ENCODE measurements around the gene TBC1D9B.

TBC1D9B gene

GRCh38 chr5:179812135-179812825, 95.4 kb downstream of the TBC1D9B start:
- Histone ChIP-seq H3K9me3 (no peaks in the 10 kb centered on the region), H3K4me3 (ENCODE audit: low read depth in 1 of 2, low read length in 1 of 2) (no peak overlapping the region), H3K4me1 (ENCODE audit: control insufficient read depth in 1 of 2, insufficient read depth in 1 of 2, low read depth in 1 of 2, low read length in 1 of 2) (peaks cover 18 to 23% of the 10 kb centered on the region in 2 experiments), H3K27me3 (peaks cover 12% of the 10 kb centered on the region), H3K27ac (no peak overlapping the region), H3K36me3 (peaks cover 30% of the 10 kb centered on the region)
- no peak for TF ChIP-seq CTCF (IDR thresholded peaks at IDR 0.05)

All from neutrophil (primary cell).